ENCODE results near the gene PPP1R1C.

PPP1R1C gene

DNA sequence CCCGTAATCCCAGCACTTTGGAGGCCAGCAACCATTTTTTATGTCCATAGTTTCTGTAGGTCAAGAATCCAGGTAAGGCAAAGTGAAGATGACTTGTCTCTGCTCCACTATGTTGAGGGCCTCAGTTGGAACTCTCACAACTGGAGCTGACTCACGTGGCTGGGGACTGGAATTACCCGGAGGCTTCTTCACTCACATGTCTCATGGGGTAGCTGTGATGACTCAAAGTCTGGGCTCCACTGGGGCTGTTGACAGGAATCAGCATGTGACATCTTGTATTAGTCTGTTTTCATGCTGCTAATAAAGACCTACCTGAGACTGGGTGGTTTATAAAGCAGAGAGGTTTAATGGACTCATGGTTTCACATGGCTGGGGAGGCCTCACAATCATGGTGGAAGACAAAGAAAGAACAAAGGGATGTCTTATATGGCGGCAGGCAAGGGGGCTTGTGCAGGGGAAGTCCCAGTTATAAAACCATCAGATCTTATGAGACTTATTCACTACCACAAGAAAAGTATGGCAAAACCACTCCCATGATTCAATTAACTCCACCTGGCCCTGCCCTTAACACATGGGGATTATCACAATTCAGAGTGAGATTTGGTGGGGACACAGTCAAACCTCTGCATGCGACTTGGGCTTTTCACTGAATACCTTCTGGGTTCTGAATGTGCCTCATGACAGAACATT, 7.8 kb upstream of the PPP1R1C start:
- POLR2A ChIA-PET = no interaction called here
- CTCF ChIA-PET = no interaction called here
- no peak for DNase-seq (ENCODE audit: extremely low spot score)
- TF ChIP-seq ZNF384 (IDR thresholded peaks at IDR 0.05) = no peak
- no peak for TF ChIP-seq L3MBTL2 (conservative IDR thresholded peaks at IDR 0.05)
- no peak for TF ChIP-seq CTBP1 (IDR thresholded peaks at IDR 0.05; ENCODE audit: borderline replicate concordance)

DNA sequence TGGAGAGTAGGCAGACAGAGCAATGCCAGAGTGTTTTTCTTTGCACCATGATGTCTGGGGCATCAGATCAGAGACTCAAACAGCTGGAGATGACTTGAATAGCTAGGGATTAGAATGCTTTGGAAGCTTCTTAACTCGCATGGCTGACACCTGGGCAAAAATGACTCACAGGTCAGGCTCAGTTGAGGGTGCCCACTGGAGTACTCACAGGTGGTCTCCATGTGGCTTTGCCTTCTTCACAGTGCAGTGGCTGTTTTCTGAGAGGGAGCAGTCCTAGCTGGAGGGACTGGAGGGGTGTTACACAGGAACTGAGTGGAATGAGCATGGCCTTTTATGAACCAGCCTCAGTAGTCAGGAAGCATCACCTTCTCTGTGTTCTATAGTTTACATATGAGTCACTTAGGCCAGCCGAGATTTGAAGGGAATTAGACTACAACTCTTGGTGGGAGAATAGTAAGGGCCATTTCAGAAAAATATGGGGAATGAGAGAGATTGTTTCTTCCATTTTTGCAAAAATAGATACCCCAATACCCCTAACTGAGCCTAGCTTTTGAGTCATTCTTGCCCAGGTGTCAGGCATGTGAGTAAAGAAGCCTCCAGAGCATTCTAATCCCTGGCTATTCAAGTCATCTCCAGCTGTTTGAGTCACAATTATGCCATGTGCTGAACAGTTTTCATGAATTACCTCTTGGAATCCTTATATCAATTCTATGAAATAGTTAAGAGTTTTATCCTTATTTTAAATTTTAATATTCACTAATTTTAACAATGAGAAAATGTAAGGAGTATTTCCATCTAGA, 7.1 kb upstream of the PPP1R1C start:
- no peak for DNase-seq (ENCODE audit: extremely low spot score)
- CTCF ChIA-PET = no interaction called here
- no peak for TF ChIP-seq ARNT (IDR thresholded peaks at IDR 0.05)
- POLR2A ChIA-PET = no interaction called here

DNA sequence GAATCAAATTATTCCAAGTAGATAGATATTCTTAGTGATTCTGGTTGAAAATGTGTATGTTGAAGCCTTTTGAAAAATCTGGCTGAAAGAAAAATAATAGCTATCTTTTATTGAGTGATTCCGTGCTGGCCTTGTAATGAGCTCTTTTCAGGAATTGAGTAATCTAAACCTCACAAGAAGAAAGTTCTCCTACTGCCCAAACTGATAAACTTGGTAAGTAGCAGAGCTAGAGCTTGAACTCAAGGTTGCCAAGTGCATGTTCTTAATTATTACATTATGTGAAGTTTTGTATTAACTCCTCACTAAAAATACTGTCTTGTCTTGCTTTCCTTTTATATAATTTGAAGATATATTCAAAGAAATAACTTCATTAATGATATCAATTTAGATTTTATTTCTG, 1.6 kb upstream of the PPP1R1C start:
- TF ChIP-seq SP1 (IDR thresholded peaks at IDR 0.05) (no peak), FOXK2 (IDR thresholded peaks at IDR 0.05) (no peak), CTBP1 (IDR thresholded peaks at IDR 0.05; ENCODE audit: borderline replicate concordance) (no peak), FOXM1 (IDR thresholded peaks at IDR 0.05; ENCODE audit: borderline replicate concordance) (no peak), L3MBTL2 (conservative IDR thresholded peaks at IDR 0.05) (no peak), HDGF (IDR thresholded peaks at IDR 0.05; ENCODE audit: borderline replicate concordance) (no peak), LEF1 (IDR thresholded peaks at IDR 0.05; ENCODE audit: borderline replicate concordance) (no peak)
- POLR2A ChIA-PET = no interaction called here
- CTCF ChIA-PET = interaction anchor here (0.6 kb wide), 1 partner anchor 250 kb away, joined by 5 read pairs; no protein-coding TSS in a partner anchor
- DNase-seq (ENCODE audit: extremely low spot score) = no peak

DNA sequence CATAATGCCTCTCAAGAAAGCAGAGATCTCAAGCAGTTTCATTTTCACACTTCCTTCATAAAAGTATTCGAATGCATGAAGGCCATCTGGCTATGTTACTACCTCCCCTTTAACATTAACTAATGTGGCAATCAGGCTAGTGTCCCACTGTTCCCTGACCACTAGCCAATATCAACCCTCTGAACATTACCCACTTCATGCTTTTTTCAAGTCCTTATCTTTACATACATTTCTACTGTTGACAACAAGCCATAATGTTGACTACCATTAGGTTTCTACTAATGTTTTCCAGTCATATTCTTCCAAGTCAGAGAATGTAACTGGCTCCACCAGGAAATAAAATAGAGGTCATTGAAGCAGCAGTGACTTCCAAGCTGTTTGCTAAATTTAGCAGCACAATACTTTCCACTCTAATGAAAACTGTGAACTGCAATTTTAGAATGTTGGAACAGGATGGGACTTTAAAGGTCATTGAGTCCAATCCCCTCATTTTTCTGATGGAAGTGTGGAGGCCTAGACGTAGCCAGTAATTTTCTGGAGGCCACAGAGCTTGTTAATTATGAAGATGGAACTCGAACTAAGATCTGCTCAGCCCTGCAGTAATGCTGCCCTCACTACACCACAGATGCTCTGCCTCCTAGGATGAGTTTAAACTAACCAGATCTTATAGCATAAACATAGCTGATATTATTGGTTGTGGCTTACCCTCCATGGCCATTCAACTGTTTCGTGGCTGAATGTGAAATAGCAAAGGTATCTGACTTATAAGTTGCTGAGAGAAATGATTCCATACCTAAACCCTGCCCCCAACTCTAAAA, 630 bp upstream of the PPP1R1C start:
- no peak for DNase-seq (ENCODE audit: extremely low spot score)
- ChIA-PET POLR2A (no interaction called here), CTCF (interaction anchor here (0.6 kb wide), 1 partner anchor 10 kb away, joined by 8 read pairs; no protein-coding TSS in a partner anchor)
- TF ChIP-seq FOXM1 (IDR thresholded peaks at IDR 0.05; ENCODE audit: borderline replicate concordance) (no peak), NFRKB (IDR thresholded peaks at IDR 0.05) (no peak), SUZ12 (IDR thresholded peaks at IDR 0.05) (no peak), L3MBTL2 (conservative IDR thresholded peaks at IDR 0.05) (no peak), ARNT (IDR thresholded peaks at IDR 0.05) (no peak), FOXA1 (IDR thresholded peaks at IDR 0.05) (no peak), CTBP1 (IDR thresholded peaks at IDR 0.05; ENCODE audit: borderline replicate concordance) (no peak)

DNA sequence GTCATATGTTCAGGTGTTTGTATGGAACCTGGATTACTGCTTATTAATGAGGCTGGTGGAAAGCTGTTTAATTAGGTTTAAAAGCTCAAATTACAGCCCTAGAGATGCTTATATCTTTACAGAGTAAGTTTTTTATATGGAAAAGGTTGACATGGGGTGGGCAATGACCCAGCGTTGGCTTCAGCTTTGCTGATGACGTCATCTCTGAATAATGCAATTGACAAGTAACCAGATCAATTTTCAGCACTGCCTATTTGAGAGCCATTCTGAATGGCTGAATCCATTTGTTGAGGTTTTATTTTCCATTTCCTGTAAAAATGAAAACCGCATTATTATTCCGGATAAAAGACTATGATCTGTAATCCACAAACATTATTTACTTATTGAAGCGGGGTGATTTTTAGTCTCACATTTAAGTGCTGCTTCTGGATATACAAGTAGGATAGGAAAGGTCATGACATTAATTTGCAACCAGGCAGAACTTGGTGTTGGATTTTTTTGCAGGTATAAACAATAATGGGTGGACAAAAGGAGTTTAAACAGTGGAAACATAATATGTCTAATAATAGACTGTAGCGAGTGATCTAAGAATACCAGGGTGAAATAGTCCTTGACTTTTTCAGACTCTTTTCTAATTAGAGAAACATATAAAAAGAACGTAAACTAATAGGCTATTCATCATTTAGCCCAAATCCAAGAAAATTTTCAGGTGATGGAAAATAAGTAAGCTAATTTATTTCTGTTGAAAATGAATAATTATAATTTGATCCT, 2.7 kb downstream of the PPP1R1C start:
- ChIA-PET POLR2A (no interaction called here), CTCF (no interaction called here)
- no peak for DNase-seq (ENCODE audit: extremely low spot score)
- TF ChIP-seq HDGF (IDR thresholded peaks at IDR 0.05; ENCODE audit: borderline replicate concordance) (no peak), LEF1 (IDR thresholded peaks at IDR 0.05; ENCODE audit: borderline replicate concordance) (no peak), CTBP1 (IDR thresholded peaks at IDR 0.05; ENCODE audit: borderline replicate concordance) (no peak), FOXM1 (IDR thresholded peaks at IDR 0.05; ENCODE audit: borderline replicate concordance) (no peak), FOXA1 (IDR thresholded peaks at IDR 0.05) (no peak), ARNT (IDR thresholded peaks at IDR 0.05) (no peak), BHLHE40 (IDR thresholded peaks at IDR 0.05; ENCODE audit: borderline replicate concordance) (no peak), TARDBP (IDR thresholded peaks at IDR 0.05) (no peak), ZNF384 (IDR thresholded peaks at IDR 0.05) (no peak), FOXK2 (IDR thresholded peaks at IDR 0.05) (no peak), SUZ12 (IDR thresholded peaks at IDR 0.05) (no peak), SP1 (IDR thresholded peaks at IDR 0.05) (no peak), ELF4 (IDR thresholded peaks at IDR 0.05) (no peak)
- TF ChIP-seq, protein P1, sequence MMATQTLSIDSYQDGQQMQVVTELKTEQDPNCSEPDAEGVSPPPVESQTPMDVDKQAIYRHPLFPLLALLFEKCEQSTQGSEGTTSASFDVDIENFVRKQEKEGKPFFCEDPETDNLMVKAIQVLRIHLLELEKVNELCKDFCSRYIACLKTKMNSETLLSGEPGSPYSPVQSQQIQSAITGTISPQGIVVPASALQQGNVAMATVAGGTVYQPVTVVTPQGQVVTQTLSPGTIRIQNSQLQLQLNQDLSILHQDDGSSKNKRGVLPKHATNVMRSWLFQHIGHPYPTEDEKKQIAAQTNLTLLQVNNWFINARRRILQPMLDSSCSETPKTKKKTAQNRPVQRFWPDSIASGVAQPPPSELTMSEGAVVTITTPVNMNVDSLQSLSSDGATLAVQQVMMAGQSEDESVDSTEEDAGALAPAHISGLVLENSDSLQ (IDR thresholded peaks at IDR 0.05) = no peak

DNA sequence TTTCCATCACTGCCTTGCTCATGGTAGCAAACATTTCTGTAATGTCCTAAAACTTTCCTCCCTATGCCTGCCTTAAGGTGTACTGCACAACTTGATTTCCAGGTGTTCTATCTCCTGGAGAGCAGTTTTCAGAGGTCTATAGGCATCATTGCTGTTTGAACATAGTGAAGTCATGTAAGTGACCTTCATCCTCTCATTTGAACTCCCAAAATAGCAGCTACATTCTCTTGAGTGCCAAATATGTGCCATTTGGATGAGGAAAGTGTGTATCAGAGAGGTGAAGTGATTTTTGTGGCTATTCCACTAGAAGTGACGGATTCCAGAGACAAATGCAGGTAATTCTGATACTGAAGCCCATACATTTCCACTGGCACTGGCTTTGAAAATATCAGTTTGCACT, 3.4 kb downstream of the PPP1R1C start:
- ChIA-PET POLR2A (no interaction called here), CTCF (no interaction called here)
- DNase-seq (ENCODE audit: extremely low spot score) = no peak
- TF ChIP-seq BHLHE40 (IDR thresholded peaks at IDR 0.05; ENCODE audit: borderline replicate concordance) = no peak
- TF ChIP-seq NFRKB (IDR thresholded peaks at IDR 0.05) = no peak
- no peak for TF ChIP-seq FOXK2 (IDR thresholded peaks at IDR 0.05)
- TF ChIP-seq CTBP1 (IDR thresholded peaks at IDR 0.05; ENCODE audit: borderline replicate concordance) = no peak
- TF ChIP-seq SP1 (IDR thresholded peaks at IDR 0.05) = no peak
- TF ChIP-seq FOXM1 (IDR thresholded peaks at IDR 0.05; ENCODE audit: borderline replicate concordance) = no peak
- TF ChIP-seq SUZ12 (IDR thresholded peaks at IDR 0.05) = no peak
- TF ChIP-seq ZNF384 (IDR thresholded peaks at IDR 0.05) = no peak
- TF ChIP-seq TARDBP (IDR thresholded peaks at IDR 0.05) = no peak

Measured in HEK293T (cell line).